ENCODE data around the gene EML1. TPM values are rescaled to one million over a fixed set of nuclear protein-coding genes. Genes with fewer than 3 reads are reported as not detected.

The EML1 gene
- total RNA-seq, 2 experiments from 2014 or later = not detected

DNA sequence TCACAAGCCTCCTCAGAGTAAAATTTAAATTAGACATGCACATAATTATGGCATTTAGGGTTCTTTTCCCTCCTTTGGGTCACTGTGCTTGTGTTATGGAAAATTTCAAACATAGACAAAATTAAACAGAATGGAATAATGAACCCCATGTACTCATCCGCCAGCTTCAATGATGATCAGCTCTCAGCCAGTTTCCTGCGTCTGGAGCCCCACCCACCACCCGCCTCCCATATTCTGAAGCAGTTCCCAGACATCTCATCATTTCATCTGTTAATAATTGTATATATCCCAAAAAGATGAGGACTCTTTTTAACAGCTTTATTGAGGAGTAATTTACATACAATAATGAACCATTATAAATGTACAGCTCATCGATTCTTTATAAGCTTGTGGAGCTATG lies 128.2 kb downstream of the EML1 start:
- no TSS peak for BruUV-seq (replicated peaks)
- intact Hi-C loops (cut with micrococcal nuclease; ENCODE audit: unreplicated experiment) = no loop called here
- DNase-seq (ENCODE audit: low spot score) = no peak
- H3K4me2 ChIP-seq (ENCODE audit: low read length) = no peak overlapping the region
- no peaks in the 10 kb centered on the region for H4K20me1 ChIP-seq (ENCODE audit: insufficient read depth, low read length)
- ChIA-PET CTCF (ENCODE audit: unreplicated experiment) (no interaction called here), POLR2A (interaction anchor here (0.6 kb wide), 1 partner anchor 428 kb away, joined by 4 read pairs; no protein-coding TSS in a partner anchor)
- H3K9me3 ChIP-seq (ENCODE audit: low read length) = no peaks in the 10 kb centered on the region
- no peak for TF ChIP-seq EZH2phosphoT487 (IDR thresholded peaks at IDR 0.05; ENCODE audit: borderline replicate concordance, low read depth, low read length)
- no peak for TF ChIP-seq CTCF (conservative IDR thresholded peaks at IDR 0.05; ENCODE audit: low read length)
- H3K4me3 ChIP-seq (ENCODE audit: low read depth, low read length, poor library complexity, severe bottlenecking) = no peak overlapping the region
- no peak overlapping the region for H2AFZ ChIP-seq (ENCODE audit: low read length)
- no peak overlapping the region for H3K27ac ChIP-seq (ENCODE audit: low read depth, low read length, poor library complexity, severe bottlenecking)
- no peaks in the 10 kb centered on the region for H3K4me1 ChIP-seq (ENCODE audit: insufficient read depth, low read length, poor library complexity, severe bottlenecking)
- no peaks in the 10 kb centered on the region for H3K79me2 ChIP-seq (ENCODE audit: insufficient read depth, low read depth, low read length)
- H3K9me2 ChIP-seq (ENCODE audit: insufficient read depth, low read length) = no peaks in the 10 kb centered on the region
- no peaks in the 10 kb centered on the region for H3K36me3 ChIP-seq (ENCODE audit: insufficient read depth, low read length)

DNA sequence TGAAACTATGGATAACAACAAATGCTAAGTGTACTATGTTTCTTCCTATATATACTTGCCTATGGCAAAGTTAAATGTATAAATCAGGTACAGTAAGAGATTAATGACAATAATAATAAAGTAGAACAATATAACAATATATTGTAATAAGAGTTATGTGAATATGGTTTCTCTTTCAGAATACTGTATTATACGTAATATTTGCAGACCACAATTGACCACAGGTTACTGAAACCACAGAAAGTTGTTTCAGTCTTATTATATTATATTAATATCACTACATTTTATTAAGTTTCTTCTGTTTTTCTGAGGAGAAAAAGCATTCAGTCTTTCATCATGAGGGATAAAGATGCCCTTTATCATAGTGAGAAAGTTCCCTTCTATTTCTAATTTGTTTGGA lies 131.2 kb downstream of the EML1 start:
- Histone ChIP-seq H3K9me3 (ENCODE audit: low read length) (no peaks in the 10 kb centered on the region), H3K36me3 (ENCODE audit: insufficient read depth, low read length) (no peaks in the 10 kb centered on the region), H3K79me2 (ENCODE audit: insufficient read depth, low read depth, low read length) (no peaks in the 10 kb centered on the region), H3K4me1 (ENCODE audit: insufficient read depth, low read length, poor library complexity, severe bottlenecking) (no peaks in the 10 kb centered on the region), H3K27ac (ENCODE audit: low read depth, low read length, poor library complexity, severe bottlenecking) (no peak overlapping the region), H2AFZ (ENCODE audit: low read length) (no peak overlapping the region), H3K4me2 (ENCODE audit: low read length) (no peak overlapping the region), H4K20me1 (ENCODE audit: insufficient read depth, low read length) (no peaks in the 10 kb centered on the region), H3K4me3 (ENCODE audit: low read depth, low read length, poor library complexity, severe bottlenecking) (no peak overlapping the region), H3K9me2 (ENCODE audit: insufficient read depth, low read length) (no peaks in the 10 kb centered on the region)
- no peak for DNase-seq (ENCODE audit: low spot score)
- no peak for TF ChIP-seq CTCF (conservative IDR thresholded peaks at IDR 0.05; ENCODE audit: low read length)
- TF ChIP-seq EZH2phosphoT487 (IDR thresholded peaks at IDR 0.05; ENCODE audit: borderline replicate concordance, low read depth, low read length) = no peak
- ChIA-PET POLR2A (no interaction called here), CTCF (ENCODE audit: unreplicated experiment) (no interaction called here)
- BruUV-seq (replicated peaks) = no TSS peak
- intact Hi-C loops (cut with micrococcal nuclease; ENCODE audit: unreplicated experiment) = no loop called here

- Histone ChIP-seq H3K79me2 (ENCODE audit: insufficient read depth, low read depth, low read length) (no peaks in the 10 kb centered on the region), H3K27ac (ENCODE audit: low read depth, low read length, poor library complexity, severe bottlenecking) (no peak overlapping the region), H3K36me3 (ENCODE audit: insufficient read depth, low read length) (no peaks in the 10 kb centered on the region), H3K4me2 (ENCODE audit: low read length) (no peak overlapping the region), H4K20me1 (ENCODE audit: insufficient read depth, low read length) (no peaks in the 10 kb centered on the region), H3K4me3 (ENCODE audit: low read depth, low read length, poor library complexity, severe bottlenecking) (no peak overlapping the region), H3K4me1 (ENCODE audit: insufficient read depth, low read length, poor library complexity, severe bottlenecking) (no peaks in the 10 kb centered on the region), H3K9me3 (ENCODE audit: low read length) (no peaks in the 10 kb centered on the region), H2AFZ (ENCODE audit: low read length) (no peak overlapping the region), H3K9me2 (ENCODE audit: insufficient read depth, low read length) (no peaks in the 10 kb centered on the region)
- ChIA-PET POLR2A (no interaction called here), CTCF (ENCODE audit: unreplicated experiment) (no interaction called here)
- TF ChIP-seq CTCF (conservative IDR thresholded peaks at IDR 0.05; ENCODE audit: low read length) = no peak
- TF ChIP-seq EZH2phosphoT487 (IDR thresholded peaks at IDR 0.05; ENCODE audit: borderline replicate concordance, low read depth, low read length) = no peak
- intact Hi-C loops (cut with micrococcal nuclease; ENCODE audit: unreplicated experiment) = no loop called here
- no TSS peak for BruUV-seq (replicated peaks)
- DNase-seq (ENCODE audit: low spot score) = no peak
Observed at GRCh38 chr14:99925471-99925870, 132.3 kb downstream of the EML1 start.
